ENCODE data around the gene PIP5KL1. TPM values are rescaled to one million over a fixed set of nuclear protein-coding genes. Genes with fewer than 3 reads are reported as not detected.
A peak's percentile ranks its signal among the peaks of the same experiment; 100 is the strongest.

PIP5KL1 gene
- total RNA-seq, 6 experiments from 2014 or later: 0.58 to 0.81 (median 0.70) TPM; not detected in 3

DNA sequence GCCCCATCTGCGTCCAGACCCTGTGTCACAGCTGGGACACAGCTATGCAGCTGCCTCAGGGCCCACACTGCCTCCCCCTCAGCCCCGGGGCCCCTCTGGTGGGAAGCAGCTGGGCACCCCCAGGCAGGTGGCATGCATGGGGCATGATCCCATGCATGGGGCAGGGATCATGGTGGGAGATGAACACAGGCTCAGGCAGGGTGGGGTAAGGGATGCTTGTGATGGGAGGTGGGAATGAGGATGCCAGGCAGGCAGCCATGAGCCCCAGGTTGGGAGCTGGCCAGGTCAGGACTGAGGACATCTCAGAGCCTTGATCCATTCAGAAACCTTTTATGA is 30.5 kb upstream of the PIP5KL1 start:
- Histone ChIP-seq H3K36me3 (no peaks in the 10 kb centered on the region), H3K27ac (no peak overlapping the region), H3K4me3 (no peak overlapping the region), H3K4me1 (peaks cover 0 to 78% (median 32%) of the 10 kb centered on the region in 4 donors), H3K9me3 (no peaks in the 10 kb centered on the region), H3K27me3 (no peaks in the 10 kb centered on the region)
- intact Hi-C loops (cut with DNase I): no loop called here
- no CpG with 5 or more reads among the region's 2 CpGs for WGBS (ENCODE audit: insufficient coverage, low coverage, low lambda C conversion rate, missing lambda C conversion rate)
- ATAC-seq (no peak), DNase-seq (no peak)
- TF ChIP-seq, protein P1, sequence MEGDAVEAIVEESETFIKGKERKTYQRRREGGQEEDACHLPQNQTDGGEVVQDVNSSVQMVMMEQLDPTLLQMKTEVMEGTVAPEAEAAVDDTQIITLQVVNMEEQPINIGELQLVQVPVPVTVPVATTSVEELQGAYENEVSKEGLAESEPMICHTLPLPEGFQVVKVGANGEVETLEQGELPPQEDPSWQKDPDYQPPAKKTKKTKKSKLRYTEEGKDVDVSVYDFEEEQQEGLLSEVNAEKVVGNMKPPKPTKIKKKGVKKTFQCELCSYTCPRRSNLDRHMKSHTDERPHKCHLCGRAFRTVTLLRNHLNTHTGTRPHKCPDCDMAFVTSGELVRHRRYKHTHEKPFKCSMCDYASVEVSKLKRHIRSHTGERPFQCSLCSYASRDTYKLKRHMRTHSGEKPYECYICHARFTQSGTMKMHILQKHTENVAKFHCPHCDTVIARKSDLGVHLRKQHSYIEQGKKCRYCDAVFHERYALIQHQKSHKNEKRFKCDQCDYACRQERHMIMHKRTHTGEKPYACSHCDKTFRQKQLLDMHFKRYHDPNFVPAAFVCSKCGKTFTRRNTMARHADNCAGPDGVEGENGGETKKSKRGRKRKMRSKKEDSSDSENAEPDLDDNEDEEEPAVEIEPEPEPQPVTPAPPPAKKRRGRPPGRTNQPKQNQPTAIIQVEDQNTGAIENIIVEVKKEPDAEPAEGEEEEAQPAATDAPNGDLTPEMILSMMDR (IDR thresholded peaks at IDR 0.05): no peak
- no peak for TF ChIP-seq POLR2A (IDR thresholded peaks at IDR 0.05)

DNA sequence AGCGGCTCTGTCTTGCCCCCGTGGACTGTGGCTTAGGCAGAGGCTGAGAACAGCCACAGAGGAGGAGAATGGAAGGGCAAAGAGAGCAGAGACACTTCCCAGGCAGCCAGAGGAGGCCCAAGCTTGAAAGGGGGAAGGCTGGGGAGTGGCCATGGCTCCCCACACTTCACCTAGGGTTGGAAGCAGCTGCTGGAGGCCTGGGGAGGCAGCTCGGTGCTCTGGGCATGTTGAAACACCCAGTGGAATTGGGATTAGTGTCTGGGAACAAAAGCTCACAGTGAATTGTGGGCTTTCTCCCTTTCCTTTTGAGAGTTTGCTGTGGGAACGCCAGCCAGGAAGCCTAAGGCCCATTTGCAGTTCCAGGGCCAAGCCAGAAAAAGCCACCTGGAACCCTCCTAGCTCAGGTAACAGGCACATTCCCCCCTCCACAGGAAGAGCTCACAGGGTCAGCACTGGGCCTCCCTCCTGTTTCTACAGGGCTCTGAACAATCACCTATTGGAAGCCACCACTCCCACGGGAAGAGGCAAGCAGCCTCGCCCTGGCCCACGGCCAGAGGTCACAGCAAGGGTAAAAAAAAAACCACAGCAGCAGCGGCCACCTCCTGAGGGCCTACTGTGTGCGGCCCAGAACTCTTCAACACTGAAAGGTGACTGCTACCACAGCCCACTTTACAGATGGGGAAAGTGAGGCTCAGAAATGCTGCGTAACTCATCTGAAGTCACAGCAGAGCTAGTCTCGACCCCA is 30.0 kb upstream of the PIP5KL1 start:
- peaks cover 0 to 78% (median 29%) of the 10 kb centered on the region in 4 donors for H3K4me1 ChIP-seq
- WGBS (ENCODE audit: insufficient coverage, low coverage, low lambda C conversion rate, missing lambda C conversion rate): 40% methylated on average over 4 of the region's 11 CpGs

DNA sequence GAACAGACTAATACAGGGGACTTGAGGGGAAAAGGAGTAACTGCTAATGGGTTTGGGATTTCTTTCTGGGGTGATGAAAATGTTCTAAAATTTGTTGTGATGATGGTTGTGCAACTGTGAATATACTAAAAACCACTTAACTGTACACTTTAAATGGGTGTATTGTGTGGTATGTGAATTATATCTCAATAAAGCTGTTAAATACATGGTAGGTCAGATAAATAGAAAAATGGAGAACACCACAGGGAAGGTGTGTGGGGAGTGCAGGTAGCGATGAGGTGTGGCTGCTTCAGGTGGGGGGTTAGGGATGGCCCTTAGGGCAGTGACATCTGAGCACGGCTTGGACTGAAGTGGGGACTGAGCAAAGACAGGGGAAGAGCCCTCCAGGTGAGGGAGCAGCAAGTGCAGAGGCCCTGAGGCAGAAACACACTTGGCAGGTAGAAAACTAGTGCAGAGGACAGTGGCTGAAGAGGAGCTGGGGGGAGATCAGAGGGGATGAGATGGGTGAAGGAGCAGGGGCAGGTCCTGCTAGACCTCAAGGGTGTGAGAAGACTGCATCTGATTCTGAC is 29.3 kb upstream of the PIP5KL1 start:
- H3K27me3 ChIP-seq: no peaks in the 10 kb centered on the region
- whole genome bisulfite sequencing (ENCODE audit: insufficient coverage, low coverage, low lambda C conversion rate, missing lambda C conversion rate): 85% methylated on average over 2 of the region's 2 CpGs
- no peak for ATAC-seq
- peaks cover 0 to 76% (median 29%) of the 10 kb centered on the region in 4 donors for H3K4me1 ChIP-seq
- no peak for DNase-seq
- no peak for TF ChIP-seq POLR2A (IDR thresholded peaks at IDR 0.05)
- TF ChIP-seq, protein P1 (IDR thresholded peaks at IDR 0.05): no peak
- no peaks in the 10 kb centered on the region for H3K36me3 ChIP-seq
- H3K27ac ChIP-seq: no peak overlapping the region
- H3K4me3 ChIP-seq: no peak overlapping the region
- intact Hi-C loops (cut with DNase I): no loop called here
- H3K9me3 ChIP-seq: no peaks in the 10 kb centered on the region

More for the DNA sequence above, 30.0 kb upstream of the PIP5KL1 start:
- Histone ChIP-seq H3K36me3 (no peaks in the 10 kb centered on the region), H3K27ac (no peak overlapping the region), H3K9me3 (no peaks in the 10 kb centered on the region), H3K4me3 (no peak overlapping the region), H3K27me3 (no peaks in the 10 kb centered on the region)
- intact Hi-C loops (cut with DNase I): no loop called here
- DNase-seq (peak in 1 of 3 donors; percentile 19), ATAC-seq (no peak)
- no peak for TF ChIP-seq POLR2A (IDR thresholded peaks at IDR 0.05)
- TF ChIP-seq, protein P1 (IDR thresholded peaks at IDR 0.05): no peak

DNA sequence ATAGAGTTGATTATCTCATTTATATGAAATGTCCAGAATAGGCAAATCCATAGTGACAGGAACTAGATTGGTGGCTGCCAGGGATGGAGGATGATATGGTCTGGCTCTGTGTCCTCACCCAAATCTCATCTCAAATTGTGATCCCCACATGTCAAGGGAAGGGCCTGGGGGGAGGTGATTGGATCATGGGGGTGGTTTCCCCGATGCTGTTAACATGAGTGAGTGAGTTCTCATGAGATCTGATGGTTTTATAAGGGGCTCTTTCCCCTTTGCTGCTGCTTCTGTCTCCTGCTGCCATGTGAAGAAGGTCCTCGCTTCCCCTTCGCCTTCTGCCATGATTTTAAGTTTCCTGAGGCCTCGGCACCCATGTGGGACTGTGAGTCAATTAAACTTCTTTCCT is 28.8 kb upstream of the PIP5KL1 start:
- ATAC-seq (no peak), DNase-seq (no peak)
- Histone ChIP-seq H3K27me3 (no peaks in the 10 kb centered on the region), H3K27ac (no peak overlapping the region), H3K4me1 (peaks cover 0 to 75% (median 29%) of the 10 kb centered on the region in 4 donors), H3K4me3 (no peak overlapping the region), H3K36me3 (no peaks in the 10 kb centered on the region), H3K9me3 (no peaks in the 10 kb centered on the region)
- intact Hi-C loops (cut with DNase I): no loop called here
- 92% methylated on average over 2 of the region's 4 CpGs for WGBS (ENCODE audit: insufficient coverage, low coverage, low lambda C conversion rate, missing lambda C conversion rate)
- TF ChIP-seq, protein P1 (IDR thresholded peaks at IDR 0.05): no peak
- no peak for TF ChIP-seq POLR2A (IDR thresholded peaks at IDR 0.05)
